Measurements from ENCODE around the gene PRKAB1. TPM values are rescaled to one million over a fixed set of nuclear protein-coding genes. Genes with fewer than 3 reads are reported as not detected.

PRKAB1 gene
- total and polyA plus RNA-seq, 2 experiments from 2014 or later, result 16.3 to 31.0 TPM

GRCh38 chr12:119721306-119721705, 53.4 kb downstream of the PRKAB1 start (continued):
- TF ChIP-seq, protein P1, sequence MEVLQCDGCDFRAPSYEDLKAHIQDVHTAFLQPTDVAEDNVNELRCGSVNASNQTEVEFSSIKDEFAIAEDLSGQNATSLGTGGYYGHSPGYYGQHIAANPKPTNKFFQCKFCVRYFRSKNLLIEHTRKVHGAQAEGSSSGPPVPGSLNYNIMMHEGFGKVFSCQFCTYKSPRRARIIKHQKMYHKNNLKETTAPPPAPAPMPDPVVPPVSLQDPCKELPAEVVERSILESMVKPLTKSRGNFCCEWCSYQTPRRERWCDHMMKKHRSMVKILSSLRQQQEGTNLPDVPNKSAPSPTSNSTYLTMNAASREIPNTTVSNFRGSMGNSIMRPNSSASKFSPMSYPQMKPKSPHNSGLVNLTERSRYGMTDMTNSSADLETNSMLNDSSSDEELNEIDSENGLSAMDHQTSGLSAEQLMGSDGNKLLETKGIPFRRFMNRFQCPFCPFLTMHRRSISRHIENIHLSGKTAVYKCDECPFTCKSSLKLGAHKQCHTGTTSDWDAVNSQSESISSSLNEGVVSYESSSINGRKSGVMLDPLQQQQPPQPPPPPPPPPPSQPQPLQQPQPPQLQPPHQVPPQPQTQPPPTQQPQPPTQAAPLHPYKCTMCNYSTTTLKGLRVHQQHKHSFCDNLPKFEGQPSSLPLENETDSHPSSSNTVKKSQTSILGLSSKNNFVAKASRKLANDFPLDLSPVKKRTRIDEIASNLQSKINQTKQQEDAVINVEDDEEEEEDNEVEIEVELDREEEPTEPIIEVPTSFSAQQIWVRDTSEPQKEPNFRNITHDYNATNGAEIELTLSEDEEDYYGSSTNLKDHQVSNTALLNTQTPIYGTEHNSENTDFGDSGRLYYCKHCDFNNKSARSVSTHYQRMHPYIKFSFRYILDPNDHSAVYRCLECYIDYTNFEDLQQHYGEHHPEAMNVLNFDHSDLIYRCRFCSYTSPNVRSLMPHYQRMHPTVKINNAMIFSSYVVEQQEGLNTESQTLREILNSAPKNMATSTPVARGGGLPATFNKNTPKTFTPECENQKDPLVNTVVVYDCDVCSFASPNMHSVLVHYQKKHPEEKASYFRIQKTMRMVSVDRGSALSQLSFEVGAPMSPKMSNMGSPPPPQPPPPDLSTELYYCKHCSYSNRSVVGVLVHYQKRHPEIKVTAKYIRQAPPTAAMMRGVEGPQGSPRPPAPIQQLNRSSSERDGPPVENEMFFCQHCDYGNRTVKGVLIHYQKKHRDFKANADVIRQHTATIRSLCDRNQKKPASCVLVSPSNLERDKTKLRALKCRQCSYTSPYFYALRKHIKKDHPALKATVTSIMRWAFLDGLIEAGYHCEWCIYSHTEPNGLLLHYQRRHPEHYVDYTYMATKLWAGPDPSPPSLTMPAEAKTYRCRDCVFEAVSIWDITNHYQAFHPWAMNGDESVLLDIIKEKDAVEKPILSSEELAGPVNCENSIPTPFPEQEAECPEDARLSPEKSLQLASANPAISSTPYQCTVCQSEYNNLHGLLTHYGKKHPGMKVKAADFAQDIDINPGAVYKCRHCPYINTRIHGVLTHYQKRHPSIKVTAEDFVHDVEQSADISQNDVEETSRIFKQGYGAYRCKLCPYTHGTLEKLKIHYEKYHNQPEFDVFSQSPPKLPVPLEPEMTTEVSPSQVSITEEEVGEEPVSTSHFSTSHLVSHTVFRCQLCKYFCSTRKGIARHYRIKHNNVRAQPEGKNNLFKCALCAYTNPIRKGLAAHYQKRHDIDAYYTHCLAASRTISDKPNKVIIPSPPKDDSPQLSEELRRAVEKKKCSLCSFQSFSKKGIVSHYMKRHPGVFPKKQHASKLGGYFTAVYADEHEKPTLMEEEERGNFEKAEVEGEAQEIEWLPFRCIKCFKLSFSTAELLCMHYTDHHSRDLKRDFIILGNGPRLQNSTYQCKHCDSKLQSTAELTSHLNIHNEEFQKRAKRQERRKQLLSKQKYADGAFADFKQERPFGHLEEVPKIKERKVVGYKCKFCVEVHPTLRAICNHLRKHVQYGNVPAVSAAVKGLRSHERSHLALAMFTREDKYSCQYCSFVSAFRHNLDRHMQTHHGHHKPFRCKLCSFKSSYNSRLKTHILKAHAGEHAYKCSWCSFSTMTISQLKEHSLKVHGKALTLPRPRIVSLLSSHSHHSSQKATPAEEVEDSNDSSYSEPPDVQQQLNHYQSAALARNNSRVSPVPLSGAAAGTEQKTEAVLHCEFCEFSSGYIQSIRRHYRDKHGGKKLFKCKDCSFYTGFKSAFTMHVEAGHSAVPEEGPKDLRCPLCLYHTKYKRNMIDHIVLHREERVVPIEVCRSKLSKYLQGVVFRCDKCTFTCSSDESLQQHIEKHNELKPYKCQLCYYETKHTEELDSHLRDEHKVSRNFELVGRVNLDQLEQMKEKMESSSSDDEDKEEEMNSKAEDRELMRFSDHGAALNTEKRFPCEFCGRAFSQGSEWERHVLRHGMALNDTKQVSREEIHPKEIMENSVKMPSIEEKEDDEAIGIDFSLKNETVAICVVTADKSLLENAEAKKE (CRISPR knock-in tag; IDR thresholded peaks at IDR 0.05), result no peak
- TF ChIP-seq ZNF114 (CRISPR knock-in tag; IDR thresholded peaks at IDR 0.05), result no peak

DNA sequence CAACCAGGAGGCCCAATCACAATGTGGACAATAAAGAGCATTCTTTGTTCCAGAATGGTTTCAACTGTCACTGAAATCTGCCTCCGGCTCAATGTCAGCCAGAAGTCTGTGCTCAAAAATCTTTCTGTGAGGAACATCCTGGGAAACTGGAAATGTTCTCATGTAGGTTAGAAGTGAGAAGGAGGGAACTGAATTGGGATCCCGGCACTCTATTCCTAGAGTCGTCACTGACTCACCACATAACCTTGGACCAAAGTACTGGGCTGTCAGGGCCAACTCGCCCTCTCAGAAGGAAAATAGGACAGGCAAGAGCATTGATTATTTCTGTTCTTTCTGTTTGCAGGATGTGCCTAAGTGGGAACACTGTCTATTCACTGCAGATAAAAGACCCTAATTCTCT, 57.6 kb downstream of the PRKAB1 start:
- Mint-ChIP-seq H3K9me3 (no peaks in the 10 kb centered on the region), H3K4me3 (no peak overlapping the region), H3K4me1 (no peaks in the 10 kb centered on the region), H3K27me3 (ENCODE audit: insufficient read depth, low read depth, poor library complexity) (no peaks in the 10 kb centered on the region), H3K27ac (no peak overlapping the region), H3K36me3 (ENCODE audit: low read depth) (peaks cover 20% of the 10 kb centered on the region; the same call in 2 of the 3 replicates)
- no peak for ATAC-seq
- Histone ChIP-seq H3K4me1 (ENCODE audit: insufficient read depth) (no peaks in the 10 kb centered on the region), H3K36me3 (ENCODE audit: insufficient read depth) (peaks cover 16% of the 10 kb centered on the region; the same call in 1 of the 2 replicates), H3K79me2 (replicated peaks; ENCODE audit: insufficient read depth) (no peaks in the 10 kb centered on the region), H4K20me1 (replicated peaks; ENCODE audit: insufficient read depth) (no peaks in the 10 kb centered on the region), H3K9me2 (ENCODE audit: insufficient read depth) (no peaks in the 10 kb centered on the region), H2AFZ (no peak overlapping the region), H3F3A (replicated peaks; ENCODE audit: low read depth) (no peaks in the 10 kb centered on the region), H3K27ac (ENCODE audit: low read depth) (no peak overlapping the region), H3K4me3 (no peak overlapping the region), H3K27me3 (ENCODE audit: insufficient read depth) (no peaks in the 10 kb centered on the region), H3K4me2 (no peak overlapping the region)
- no peak for DNase-seq (ENCODE audit: low spot score)
- TF ChIP-seq EZH2phosphoT487 (IDR thresholded peaks at IDR 0.05; ENCODE audit: unreplicated experiment) (no peak), ZNF331 (CRISPR knock-in tag; IDR thresholded peaks at IDR 0.05; ENCODE audit: low read depth) (no peak), ZNF114 (CRISPR knock-in tag; IDR thresholded peaks at IDR 0.05) (no peak), JUNB (IDR thresholded peaks at IDR 0.05; ENCODE audit: unreplicated experiment) (no peak)
- TF ChIP-seq, protein P2, sequence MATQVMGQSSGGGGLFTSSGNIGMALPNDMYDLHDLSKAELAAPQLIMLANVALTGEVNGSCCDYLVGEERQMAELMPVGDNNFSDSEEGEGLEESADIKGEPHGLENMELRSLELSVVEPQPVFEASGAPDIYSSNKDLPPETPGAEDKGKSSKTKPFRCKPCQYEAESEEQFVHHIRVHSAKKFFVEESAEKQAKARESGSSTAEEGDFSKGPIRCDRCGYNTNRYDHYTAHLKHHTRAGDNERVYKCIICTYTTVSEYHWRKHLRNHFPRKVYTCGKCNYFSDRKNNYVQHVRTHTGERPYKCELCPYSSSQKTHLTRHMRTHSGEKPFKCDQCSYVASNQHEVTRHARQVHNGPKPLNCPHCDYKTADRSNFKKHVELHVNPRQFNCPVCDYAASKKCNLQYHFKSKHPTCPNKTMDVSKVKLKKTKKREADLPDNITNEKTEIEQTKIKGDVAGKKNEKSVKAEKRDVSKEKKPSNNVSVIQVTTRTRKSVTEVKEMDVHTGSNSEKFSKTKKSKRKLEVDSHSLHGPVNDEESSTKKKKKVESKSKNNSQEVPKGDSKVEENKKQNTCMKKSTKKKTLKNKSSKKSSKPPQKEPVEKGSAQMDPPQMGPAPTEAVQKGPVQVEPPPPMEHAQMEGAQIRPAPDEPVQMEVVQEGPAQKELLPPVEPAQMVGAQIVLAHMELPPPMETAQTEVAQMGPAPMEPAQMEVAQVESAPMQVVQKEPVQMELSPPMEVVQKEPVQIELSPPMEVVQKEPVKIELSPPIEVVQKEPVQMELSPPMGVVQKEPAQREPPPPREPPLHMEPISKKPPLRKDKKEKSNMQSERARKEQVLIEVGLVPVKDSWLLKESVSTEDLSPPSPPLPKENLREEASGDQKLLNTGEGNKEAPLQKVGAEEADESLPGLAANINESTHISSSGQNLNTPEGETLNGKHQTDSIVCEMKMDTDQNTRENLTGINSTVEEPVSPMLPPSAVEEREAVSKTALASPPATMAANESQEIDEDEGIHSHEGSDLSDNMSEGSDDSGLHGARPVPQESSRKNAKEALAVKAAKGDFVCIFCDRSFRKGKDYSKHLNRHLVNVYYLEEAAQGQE (IDR thresholded peaks at IDR 0.05; ENCODE audit: unreplicated experiment), result no peak
- TF ChIP-seq, protein P1 (CRISPR knock-in tag; IDR thresholded peaks at IDR 0.05), result no peak

Measured in GM23338 (cell line).